Esophagus muscularis mucosa (tissue), 2 donors: ENCODE results near the gene SIK1.

ENCODE experiments used
- POLR2A ChIP-seq: fragments of 450-650 bp; IDR thresholded peaks from one replicate; pipeline ENCODE4 v1.6.1; 2017; ENCODE audit warnings: antibody characterized with exemption, moderate library complexity, mild to moderate bottlenecking, low read depth
- POLR2AphosphoS5 ChIP-seq, 2 donors: sonication (generic); formaldehyde crosslinking; IDR thresholded peaks; one replicate each; pipeline ENCODE4 v1.6.1; 2017; ENCODE audit warnings: antibody characterized with exemption in 2 of 2

DNA sequence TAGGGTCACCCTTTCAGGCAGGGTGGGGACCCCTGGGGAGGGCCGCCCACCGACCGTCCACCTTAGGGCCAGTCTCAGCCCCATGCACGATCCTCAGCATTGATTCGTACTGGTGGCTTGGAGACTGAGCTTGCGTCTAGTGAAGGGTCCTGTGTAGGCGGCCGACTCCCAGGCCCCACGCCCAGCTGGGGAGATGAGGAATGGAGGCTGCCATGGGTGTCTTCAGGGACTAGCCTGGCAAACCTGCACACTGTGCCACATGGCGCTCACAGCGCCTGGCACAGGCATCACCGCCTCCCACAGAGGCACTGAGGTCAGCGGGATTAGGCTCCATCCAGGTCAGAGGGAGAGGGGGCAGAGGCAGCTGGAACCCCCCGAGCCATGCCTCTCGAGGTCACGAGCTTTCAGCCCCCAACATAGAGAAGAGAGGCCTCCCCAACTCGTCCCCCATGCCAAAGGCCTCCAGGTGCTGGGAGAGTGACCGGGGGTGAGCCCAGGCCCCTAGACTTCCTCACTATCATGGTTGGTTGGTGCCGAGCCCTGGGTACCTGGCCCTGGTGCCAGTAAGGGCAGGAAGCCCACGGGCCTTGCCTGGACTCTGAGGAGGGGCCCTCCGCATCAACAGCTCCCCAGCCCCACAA lies 51.0 kb downstream of the SIK1 start:
- TF ChIP-seq POLR2A (no peak), POLR2AphosphoS5 (IDR thresholded peaks at IDR 0.05) (no peak)
